Fibroblast of lung (primary cell): Measurements from ENCODE around the gene LRGUK. TPM values are rescaled to one million over a fixed set of nuclear protein-coding genes. Genes with fewer than 3 reads are reported as not detected.
"Not testable (repeated sequence)": the region's sequence is repeated elsewhere in the genome, so short reads cannot be mapped to it uniquely, and the experiment has no call there.

Experiments used
- DNase-seq, 2 donors: peaks; one replicate each; pipeline versions ENCODE4 v3.0.0 to v3.0.0-alpha.2; 2010; ENCODE audit warnings: low read depth in 2 of 2
- H2AFZ ChIP-seq: 2 replicates; pipeline ENCODE4 v1.5.1; 2012; ENCODE audit warnings: low read length, control low read depth, inconsistent platforms
- H3K27ac ChIP-seq: 2 replicates; pipeline ENCODE4 v1.5.1; 2011; ENCODE audit warnings: low read length, control low read depth; ENCODE audit not compliant: insufficient read depth
- H3K27me3 ChIP-seq: 2 replicates; pipeline ENCODE4 v1.5.1; 2011; ENCODE audit warnings: mild to moderate bottlenecking, low read length; ENCODE audit not compliant: control insufficient read depth, insufficient read depth
- H3K36me3 ChIP-seq: 2 replicates; pipeline ENCODE4 v1.5.1; 2011; ENCODE audit warnings: low read length; ENCODE audit not compliant: control insufficient read depth, insufficient read depth
- H3K4me1 ChIP-seq: 2 replicates; pipeline ENCODE4 v1.5.1; 2011; ENCODE audit warnings: low read length; ENCODE audit not compliant: control insufficient read depth, insufficient read depth; ENCODE audit errors: extremely low read depth
- H3K4me2 ChIP-seq: 2 replicates; pipeline ENCODE4 v1.5.1; 2011; ENCODE audit warnings: low read length, control low read depth; ENCODE audit not compliant: insufficient read depth; ENCODE audit errors: extremely low read depth
- H3K4me3 ChIP-seq, 4 experiments: fragments of 200-600 bp in 1 of 4; sonication (generic) in 1 of 4; replicated peaks in 1 of 4; 2 replicates each; pipeline ENCODE4 v1.5.1; 2011 to 2016; ENCODE audit warnings: low read length in 4 of 4, low read depth in 3 of 4, mild to moderate bottlenecking in 3 of 4, control low read depth in 2 of 4, inconsistent platforms in 1 of 4, mixed read lengths in 1 of 4; ENCODE audit not compliant: insufficient read depth in 1 of 4; ENCODE audit errors: control extremely low read depth in 1 of 4
- H3K79me2 ChIP-seq: 2 replicates; pipeline ENCODE4 v1.5.1; 2012; ENCODE audit warnings: mild to moderate bottlenecking, low read length, inconsistent platforms; ENCODE audit not compliant: control insufficient read depth, insufficient read depth
- H3K9ac ChIP-seq: 2 replicates; pipeline ENCODE4 v1.5.1; 2011; ENCODE audit warnings: mild to moderate bottlenecking, low read length, control low read depth; ENCODE audit not compliant: insufficient read depth
- H3K9me3 ChIP-seq: 2 replicates; pipeline ENCODE4 v1.5.1; 2012; ENCODE audit warnings: low read depth, low read length; ENCODE audit not compliant: control insufficient read depth, insufficient read depth
- H4K20me1 ChIP-seq: 2 replicates; pipeline ENCODE4 v1.5.1; 2011; ENCODE audit warnings: low read length; ENCODE audit not compliant: control insufficient read depth, insufficient read depth; ENCODE audit errors: extremely low read depth
- CTCF ChIP-seq, 2 donors: IDR thresholded peaks in 1 of 2; conservative IDR thresholded peaks in 1 of 2; 1 replicate in 1 of 2; 2 replicates in 1 of 2; pipeline ENCODE4 v1.5.1; 2011 to 2012; ENCODE audit warnings: low read length in 2 of 2, control low read depth in 1 of 2, inconsistent platforms in 1 of 2, low read depth in 1 of 2, mild to moderate bottlenecking in 1 of 2
- EZH2 ChIP-seq: IDR thresholded peaks from 2 replicates; pipeline ENCODE4 v1.5.1; 2012; ENCODE audit warnings: low read length, control low read depth, mild to moderate bottlenecking; ENCODE audit errors: missing control alignments
- polyA minus RNA-seq: library from RNA; depleted of rRNA, polyadenylated mRNA; stranded (reverse); fragments of >200 nt; gene quantifications from 2 replicates; pipeline ENCODE4 v1.2.3, GENCODE V29; 2011; ENCODE audit warnings: low replicate concordance
- polyA plus RNA-seq, 2 donors: library from polyadenylated mRNA; depleted of rRNA in 1 of 2; stranded (reverse) in 1 of 2; unstranded in 1 of 2; fragments of >200 nt; gene quantifications; 2 replicates each; pipeline ENCODE4 v1.2.1, GENCODE V29; 2011 to 2012; ENCODE audit warnings: missing spikeins in 1 of 2
- total RNA-seq: library from RNA; depleted of rRNA; stranded (reverse); fragments of >200 nt; gene quantifications from 2 replicates; pipeline ENCODE4 v1.2.1, GENCODE V29; 2014

Gene LRGUK
- total RNA-seq: under 0.01 and 0.17 TPM in 2 replicates
- polyA plus RNA-seq: 0.08 TPM in 1 of 2 replicates, not detected in the other
- 0.08 TPM in 1 of 2 replicates, not detected in the other for polyA plus RNA-seq (2012)
- polyA minus RNA-seq: not detected in 2 replicates

- Histone ChIP-seq H3K9me3 (no peaks in the 10 kb centered on the region), H3K9ac (no peak within 1 kb of the TSS), H3K4me2 (peak within 1 kb of the TSS; percentile 100), H2AFZ (peak within 1 kb of the TSS; percentile 100), H3K36me3 (no peaks in the 10 kb centered on the region), H3K4me1 (no peaks in the 10 kb centered on the region), H3K27me3 (no peaks in the 10 kb centered on the region), H4K20me1 (no peaks in the 10 kb centered on the region), H3K4me3 (peak within 1 kb of the TSS; percentile 49 to 78 (median 71)), H3K79me2 (no peaks in the 10 kb centered on the region), H3K27ac (no peak within 1 kb of the TSS)
- TF ChIP-seq CTCF (conservative IDR thresholded peaks at IDR 0.05 in 1 of 2, IDR thresholded peaks at IDR 0.05 in 1 of 2; ENCODE audit: low read depth in 1 of 2, low read length in 2 of 2) (no peak), EZH2 (no peak)
- peak; percentile 75 to 78 for DNase-seq
Measured at GRCh38 chr7:134126966-134127848, at the start of gene LRGUK. Gene LRGUK, plus strand, starts transcription at chr7:134127340. Its CDS starts 28 bp downstream, at chr7:134127368.

GRCh38 chr7:134077560-134077959 lies 49.6 kb upstream of the LRGUK start:
- H3K4me2 ChIP-seq, H2AFZ ChIP-seq, H3K27me3 ChIP-seq, H3K27ac ChIP-seq, H3K9me3 ChIP-seq, H3K36me3 ChIP-seq, H3K9ac ChIP-seq, H3K4me3 ChIP-seq, H4K20me1 ChIP-seq, H3K4me1 ChIP-seq, H3K79me2 ChIP-seq, DNase-seq: not testable (repeated sequence)

- H3K27ac ChIP-seq: no peak overlapping the region
- H3K27me3 ChIP-seq: no peaks in the 10 kb centered on the region
- H3K4me2 ChIP-seq: no peak overlapping the region
- TF ChIP-seq CTCF (conservative IDR thresholded peaks at IDR 0.05 in 1 of 2, IDR thresholded peaks at IDR 0.05 in 1 of 2; ENCODE audit: low read depth in 1 of 2, low read length in 2 of 2) (no peak), EZH2 (no peak)
- no peak overlapping the region for H3K9ac ChIP-seq
- no peaks in the 10 kb centered on the region for H3K4me1 ChIP-seq
- H3K4me3 ChIP-seq: no peak overlapping the region
- no peak overlapping the region for H2AFZ ChIP-seq
- no peaks in the 10 kb centered on the region for H3K79me2 ChIP-seq
- DNase-seq: no peak
- no peaks in the 10 kb centered on the region for H4K20me1 ChIP-seq
- no peaks in the 10 kb centered on the region for H3K9me3 ChIP-seq
- H3K36me3 ChIP-seq: no peaks in the 10 kb centered on the region
Measured at GRCh38 chr7:134078991-134079390, 48.1 kb upstream of the LRGUK start.
